Right kidney (tissue), 1 donor: Measurements from ENCODE around the gene FAM240A.

Source experiments
- DNase-seq: peaks from one replicate; pipeline ENCODE4 v3.0.0-alpha.2; 2016

FAM240A gene

GRCh38 chr3:46627078-46627477 lies 14.8 kb downstream of the FAM240A start:
- no peak for DNase-seq

GRCh38 chr3:46628901-46629369 lies 16.6 kb downstream of the FAM240A start:
- DNase-seq, result peak; percentile 57

- peak; percentile 85 for DNase-seq
Measured at GRCh38 chr3:46629551-46630517, 17.5 kb downstream of the FAM240A start.

- DNase-seq, result no peak
Measured at GRCh38 chr3:46632792-46633191, 20.5 kb downstream of the FAM240A start.

GRCh38 chr3:46634856-46635255 lies 22.5 kb downstream of the FAM240A start:
- no peak for DNase-seq

GRCh38 chr3:46639221-46639620 lies 26.9 kb downstream of the FAM240A start:
- DNase-seq, result no peak

GRCh38 chr3:46640927-46641326 lies 28.6 kb downstream of the FAM240A start:
- DNase-seq, result no peak

- no peak for DNase-seq
Measured at GRCh38 chr3:46642971-46643370, 30.6 kb downstream of the FAM240A start.

GRCh38 chr3:46643701-46644100 lies 31.4 kb downstream of the FAM240A start:
- DNase-seq, result no peak

GRCh38 chr3:46646700-46647099 lies 34.4 kb downstream of the FAM240A start:
- no peak for DNase-seq

GRCh38 chr3:46648096-46648495 lies 35.8 kb downstream of the FAM240A start:
- DNase-seq, result no peak

- no peak for DNase-seq
Measured at GRCh38 chr3:46649436-46649835, 37.1 kb downstream of the FAM240A start.

- no peak for DNase-seq
Measured at GRCh38 chr3:46651084-46651483, 38.8 kb downstream of the FAM240A start.

- no peak for DNase-seq
Measured at GRCh38 chr3:46655271-46655670, 42.9 kb downstream of the FAM240A start.

- DNase-seq, result no peak
Measured at GRCh38 chr3:46656778-46657556, 44.6 kb downstream of the FAM240A start.

- no peak for DNase-seq
Measured at GRCh38 chr3:46659285-46659684, 47.0 kb downstream of the FAM240A start.

- DNase-seq, result no peak
Measured at GRCh38 chr3:46660003-46660402, 47.7 kb downstream of the FAM240A start.

GRCh38 chr3:46660543-46661523 lies 48.5 kb downstream of the FAM240A start:
- no peak for DNase-seq

GRCh38 chr3:46661776-46662766 lies 49.7 kb downstream of the FAM240A start:
- DNase-seq, result no peak

- DNase-seq, result peak; percentile 69
Measured at GRCh38 chr3:46662771-46663551, 50.6 kb downstream of the FAM240A start.
